HG02970 (cell line): ENCODE results near the gene CAPZB.
"Not testable (repeated sequence)": the region's sequence is repeated elsewhere in the genome, so short reads cannot be mapped to it uniquely, and the experiment has no call there.

Experiments used
- ATAC-seq: cut with Tn5 transposase; IDR thresholded peaks from one replicate; pipeline ENCODE4 v1.9.1; 2021; ENCODE audit warnings: mild to moderate bottlenecking, moderate library complexity, moderate number of reproducible peaks; ENCODE audit not compliant: unreplicated experiment, low FRiP score

The CAPZB gene

DNA sequence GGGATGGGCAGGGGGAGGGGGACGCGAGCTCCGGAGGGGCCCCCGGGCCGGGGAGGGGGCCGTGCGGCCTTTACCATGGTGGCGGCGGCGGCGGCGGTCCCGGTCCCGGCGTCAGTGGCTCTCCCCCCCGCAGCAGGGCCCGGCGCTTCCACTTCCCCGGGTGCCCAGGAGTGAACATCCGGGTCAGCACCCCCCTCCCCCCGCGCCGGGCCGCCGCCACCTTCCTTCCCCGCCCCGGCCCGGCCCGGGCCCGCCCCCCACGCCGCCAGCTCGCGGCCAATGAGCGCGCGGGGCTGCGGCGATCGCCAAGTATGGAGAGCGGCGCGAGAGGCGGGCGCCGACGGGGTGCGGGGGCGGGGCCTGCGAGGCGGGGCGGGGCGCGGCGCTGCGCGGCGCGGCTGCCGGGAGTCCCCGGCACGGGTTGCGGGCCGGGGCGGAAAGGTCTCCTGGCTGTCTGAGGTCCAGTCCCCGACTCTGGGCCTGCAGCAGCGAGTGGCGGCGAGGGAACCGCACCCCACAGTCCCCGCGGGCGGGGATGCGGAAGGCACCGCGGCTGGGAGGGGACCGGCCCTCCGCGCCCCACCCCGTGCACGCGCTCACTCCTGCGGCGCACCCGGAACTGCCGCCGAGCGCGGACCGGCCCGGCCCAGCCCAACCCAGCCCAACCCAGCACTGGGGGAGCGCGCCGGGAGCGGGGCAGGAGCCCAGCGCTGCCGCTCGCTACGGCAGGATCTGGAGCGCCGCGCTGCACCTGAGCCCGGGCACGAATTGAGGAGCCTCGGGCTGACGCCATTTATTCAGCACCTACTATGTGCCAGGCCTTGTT, at the start of gene CAPZB:
CAPZB (minus strand) TSS at position 178 of the 826 bp plus-strand sequence; CDS start at position 77, 101 bp downstream.
- ATAC-seq = peak; percentile 88

- no peak for ATAC-seq
Observed at GRCh38 chr1:19534281-19534680, 48.9 kb upstream of the CAPZB start.

GRCh38 chr1:19533626-19534025, 48.3 kb upstream of the CAPZB start:
- no peak for ATAC-seq

- no peak for ATAC-seq
Observed at GRCh38 chr1:19532519-19532918, 47.2 kb upstream of the CAPZB start.

GRCh38 chr1:19529664-19530063, 44.3 kb upstream of the CAPZB start:
- ATAC-seq = no peak

GRCh38 chr1:19528438-19528837, 43.1 kb upstream of the CAPZB start:
- ATAC-seq = no peak

GRCh38 chr1:19525607-19526545, 40.5 kb upstream of the CAPZB start:
- ATAC-seq = no peak

- ATAC-seq = no peak
Observed at GRCh38 chr1:19524791-19525190, 39.5 kb upstream of the CAPZB start.

DNA sequence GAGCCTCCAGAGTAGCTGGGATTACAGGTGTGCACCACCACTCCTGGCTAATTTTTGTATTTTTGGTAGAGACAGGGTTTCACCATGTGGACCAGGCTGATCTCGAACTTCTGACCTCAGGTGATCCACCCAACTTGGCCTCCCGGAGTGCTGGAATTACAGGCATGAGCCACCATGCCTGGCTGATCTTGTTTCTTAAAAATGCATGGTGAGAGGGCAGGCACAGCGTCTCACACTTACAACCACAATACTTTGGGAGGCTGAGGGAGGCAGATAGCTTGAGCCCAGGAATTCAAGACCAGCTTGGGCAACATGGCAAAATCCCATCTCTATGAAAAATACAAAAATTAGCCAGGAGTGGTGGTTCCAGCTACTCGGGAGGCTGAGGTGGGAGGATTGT, 37.2 kb upstream of the CAPZB start:
- ATAC-seq = not testable (repeated sequence)

DNA sequence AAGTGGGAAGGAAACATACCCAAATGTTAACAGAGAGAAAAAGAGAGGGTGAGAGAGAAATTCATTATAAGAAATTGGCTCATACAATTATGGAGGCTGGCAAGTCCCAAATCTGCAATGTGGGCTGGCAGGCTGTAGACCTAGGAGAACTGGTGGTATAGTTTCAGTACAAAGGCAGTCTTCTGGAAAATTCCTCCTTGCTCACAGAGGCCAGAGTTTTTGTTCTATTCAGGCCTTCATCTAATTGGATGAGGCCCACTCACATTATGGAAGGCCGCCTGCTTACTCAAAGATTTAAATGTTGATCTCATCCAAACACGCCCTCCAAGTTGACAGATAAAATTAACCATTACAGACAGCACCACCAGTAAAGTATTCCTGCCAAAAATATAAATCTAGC, 36.1 kb upstream of the CAPZB start:
- ATAC-seq = no peak

DNA sequence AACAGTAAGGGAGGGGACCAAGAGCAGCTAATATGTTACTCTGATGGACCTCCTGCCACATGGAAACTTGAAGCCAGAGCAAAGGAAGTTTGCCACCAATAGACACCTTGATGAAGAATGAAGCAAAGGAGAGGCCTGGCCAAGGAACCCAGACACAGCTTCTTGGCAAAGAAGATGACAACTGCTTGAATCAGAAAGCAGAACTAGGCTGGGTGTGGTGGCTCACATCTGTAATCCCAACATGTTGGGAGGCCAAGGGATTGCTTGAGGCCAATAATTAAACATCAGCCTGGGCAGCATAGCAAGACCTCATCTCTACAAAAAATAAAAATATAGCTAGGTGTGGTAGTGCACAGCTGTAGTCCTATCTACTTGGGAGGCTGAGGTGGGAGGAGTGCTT, 31.7 kb upstream of the CAPZB start:
- no peak for ATAC-seq

- no peak for ATAC-seq
Observed at GRCh38 chr1:19515201-19515600, 29.9 kb upstream of the CAPZB start.

DNA sequence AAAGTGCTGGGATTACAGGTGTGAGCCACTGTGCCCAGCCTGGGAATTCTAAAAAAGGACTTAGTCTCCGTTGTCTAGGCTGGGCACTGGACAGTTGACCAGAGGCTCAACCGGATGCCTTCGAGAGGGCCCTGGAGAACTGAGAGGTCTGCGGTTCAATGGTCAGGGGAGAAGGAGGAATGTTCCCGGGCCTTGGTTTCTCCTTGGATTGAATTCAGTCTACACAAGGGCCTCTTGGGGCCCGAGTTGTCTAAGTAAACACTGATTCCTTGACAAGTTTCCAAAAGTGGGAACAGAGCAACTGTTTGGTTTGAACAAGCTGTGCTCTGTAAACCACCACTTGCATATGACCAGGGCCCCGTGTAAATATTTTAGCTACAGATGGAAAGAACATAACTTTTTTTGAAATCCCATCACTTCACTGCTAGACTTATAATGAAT, 29.1 kb upstream of the CAPZB start:
- no peak for ATAC-seq

DNA sequence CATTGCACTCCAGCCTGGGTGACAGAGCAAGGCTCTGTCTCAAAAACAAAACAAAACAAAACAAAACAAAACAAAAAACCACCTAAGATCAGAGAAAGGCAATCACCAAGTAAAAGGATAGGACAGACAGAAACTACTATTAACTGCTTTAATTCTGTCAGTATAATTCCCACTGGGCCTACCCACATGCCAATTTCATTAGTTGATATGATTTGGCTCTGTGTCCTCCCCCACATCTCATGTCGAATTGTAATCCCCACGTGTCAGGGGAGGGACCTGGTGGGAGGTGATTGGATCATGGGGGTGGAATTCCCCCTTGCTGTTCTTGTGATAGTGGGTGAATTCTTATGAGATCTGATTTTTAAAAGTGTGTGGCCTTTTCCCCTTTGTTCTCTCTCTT, 27.2 kb upstream of the CAPZB start:
- no peak for ATAC-seq

- no peak for ATAC-seq
Observed at GRCh38 chr1:19511116-19511515, 25.8 kb upstream of the CAPZB start.

- ATAC-seq = not testable (repeated sequence)
Observed at GRCh38 chr1:19509647-19510046, 24.3 kb upstream of the CAPZB start.

DNA sequence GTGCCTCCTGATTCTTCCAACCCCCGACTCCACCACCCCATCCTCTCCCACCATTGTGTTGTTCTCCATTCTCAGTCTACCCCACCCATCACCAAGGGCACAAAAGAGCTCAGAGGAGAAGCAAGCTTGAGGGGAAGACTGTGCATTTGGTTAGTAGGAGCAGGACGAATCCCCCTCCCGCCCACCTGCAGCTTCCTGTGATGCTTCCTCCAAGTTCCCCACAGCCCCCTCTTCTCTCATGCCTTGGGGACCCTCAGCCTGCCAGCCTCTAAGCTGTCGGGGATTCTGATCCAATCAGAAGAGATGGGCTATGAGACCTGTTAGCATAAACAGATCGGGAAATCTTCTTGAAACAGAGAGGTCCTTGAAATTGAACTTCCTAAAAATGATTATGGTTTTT, 22.2 kb upstream of the CAPZB start:
- no peak for ATAC-seq

DNA sequence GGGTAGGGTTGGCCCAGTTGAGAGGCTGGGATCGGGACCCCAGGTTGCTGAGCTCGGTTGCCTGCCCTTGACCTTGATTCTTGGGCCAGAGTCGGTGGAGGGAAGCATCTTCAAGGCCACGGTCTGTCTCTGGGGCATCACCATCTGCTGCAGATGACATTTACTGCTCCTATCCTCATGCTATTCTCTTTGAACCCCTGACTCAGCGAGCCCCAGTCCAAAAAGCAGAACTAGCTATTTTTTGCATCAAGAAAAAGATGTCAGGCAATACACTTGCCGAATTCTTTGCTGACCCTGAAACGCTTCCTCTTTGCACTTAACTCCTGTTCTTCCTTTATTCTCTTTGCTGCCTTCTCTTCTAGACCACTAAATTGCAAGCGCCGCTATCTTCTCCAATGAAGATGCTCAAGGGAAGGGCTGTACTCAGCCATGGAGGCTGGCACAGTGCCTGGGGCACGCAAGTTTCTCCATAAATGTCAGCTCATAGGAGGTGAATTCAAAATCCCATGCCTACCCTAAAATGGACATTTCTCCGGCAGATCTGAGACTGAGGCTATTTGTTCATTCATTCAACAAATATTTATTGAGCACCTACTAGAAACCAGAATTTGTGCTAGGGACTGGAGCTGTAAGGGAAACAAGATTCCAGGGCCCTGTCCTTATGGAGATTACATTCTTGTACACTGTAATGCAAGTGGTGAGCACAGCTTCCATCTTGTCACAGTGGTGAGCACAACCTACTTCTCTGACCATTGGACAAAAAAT, 20.5 kb upstream of the CAPZB start:
- no peak for ATAC-seq

DNA sequence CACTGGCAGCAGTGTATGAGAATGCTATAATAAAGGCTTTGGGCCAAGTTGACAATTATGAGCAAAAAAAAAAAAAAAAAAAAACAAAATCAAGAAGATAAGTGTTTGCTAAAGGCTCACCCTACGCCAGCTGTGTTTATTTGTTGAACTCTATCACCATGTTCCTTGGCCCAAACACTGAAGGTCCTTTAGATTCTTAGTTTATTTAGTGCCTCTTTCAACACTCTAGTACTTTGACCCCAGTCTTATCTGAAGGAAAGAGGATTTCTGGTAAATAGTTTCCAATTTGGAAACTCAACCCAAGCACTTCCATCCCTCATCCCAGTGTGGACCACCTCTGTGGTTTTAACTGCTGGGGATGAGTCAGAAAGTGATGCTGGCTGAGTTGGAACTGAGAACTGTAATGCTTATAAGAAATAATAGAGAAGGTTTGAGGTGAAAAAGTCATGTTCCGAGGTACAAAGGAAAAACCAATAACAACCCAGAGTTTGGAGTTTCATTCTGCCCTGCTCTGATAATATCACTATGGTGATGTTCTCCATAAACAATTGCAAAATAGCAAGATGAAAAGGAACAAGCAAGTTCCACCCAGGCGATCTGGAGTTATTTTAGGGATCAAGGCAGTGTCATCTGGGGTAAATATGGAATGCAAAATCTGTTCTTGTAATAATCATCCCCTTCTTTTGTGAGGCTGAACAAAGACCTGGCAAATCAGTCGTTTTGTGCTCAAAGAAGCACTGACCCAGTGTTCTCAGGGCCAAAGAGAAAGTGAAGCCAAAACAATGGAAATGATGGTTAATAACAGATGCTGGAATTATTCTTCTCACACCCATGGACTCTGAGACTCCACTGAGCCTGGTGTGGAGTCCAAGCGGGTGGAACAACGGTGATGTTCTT, 19.7 kb upstream of the CAPZB start:
- ATAC-seq = no peak

- ATAC-seq = not testable (repeated sequence)
Observed at GRCh38 chr1:19502284-19502683, 16.9 kb upstream of the CAPZB start.
